Measurements from ENCODE around the gene FHIT. TPM values are rescaled to one million over a fixed set of nuclear protein-coding genes. Genes with fewer than 3 reads are reported as not detected.

Gene FHIT
- total RNA-seq, 1 experiment from 2014 or later, result 3.6 TPM

DNA sequence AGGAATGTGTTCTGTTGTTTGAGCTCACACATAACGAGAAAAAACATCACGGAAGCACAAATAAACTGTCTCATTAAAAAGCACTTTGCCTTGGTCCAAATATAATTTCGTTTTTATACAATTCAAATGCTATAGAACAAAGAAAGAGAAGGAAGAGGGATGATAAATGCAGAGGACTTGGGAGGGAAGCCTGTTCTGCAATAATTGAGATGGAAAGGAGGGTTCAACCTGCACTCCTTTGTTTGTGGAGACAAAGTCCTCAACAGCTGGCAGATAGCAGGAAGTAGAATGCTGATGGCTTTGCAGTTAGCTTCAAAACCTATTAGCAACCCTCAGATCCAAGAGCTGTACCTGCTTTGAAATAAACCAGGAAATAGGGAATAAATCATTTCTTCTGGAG is 1010.8 kb downstream of the FHIT start:
- Histone ChIP-seq H3K9me3 (ENCODE audit: low read length) (no peaks in the 10 kb centered on the region), H2AFZ (ENCODE audit: low read length) (no peak overlapping the region), H3F3A (ENCODE audit: low read length, unreplicated experiment) (no peaks in the 10 kb centered on the region), H3K9ac (ENCODE audit: low read length) (no peak overlapping the region), H3K9me2 (replicated peaks; ENCODE audit: low read length) (no peaks in the 10 kb centered on the region), H3K79me2 (ENCODE audit: low read length) (no peaks in the 10 kb centered on the region), H3K4me2 (ENCODE audit: low read length) (no peak overlapping the region), H4K20me1 (ENCODE audit: low read length) (no peaks in the 10 kb centered on the region), H3K27me3 (ENCODE audit: low read length) (0 out of 2 replicates have a peak, but pooled peaks cover 6% of the 10 kb centered on the region), H3K4me3 (ENCODE audit: low read length) (no peak overlapping the region), H3K27ac (ENCODE audit: low read length) (no peak overlapping the region), H3K4me1 (ENCODE audit: insufficient read depth, low read length) (no peaks in the 10 kb centered on the region), H3K36me3 (ENCODE audit: low read depth, low read length) (no peaks in the 10 kb centered on the region)
- intact Hi-C loops (cut with micrococcal nuclease), result no loop called here
- no TSS peak for BruUV-seq (replicated peaks)
- ChIA-PET CTCF (no interaction called here), POLR2A (ENCODE audit: unreplicated experiment) (no interaction called here)
- no peak for TF ChIP-seq EZH2phosphoT487 (IDR thresholded peaks at IDR 0.05; ENCODE audit: borderline replicate concordance, low read length)
- TF ChIP-seq CTCF (conservative IDR thresholded peaks at IDR 0.05; ENCODE audit: low read depth, low read length), result no peak
- TF ChIP-seq EZH2 (IDR thresholded peaks at IDR 0.05; ENCODE audit: low read length, unreplicated experiment), result no peak
- ATAC-seq (no peak), DNase-seq (no peak)

DNA sequence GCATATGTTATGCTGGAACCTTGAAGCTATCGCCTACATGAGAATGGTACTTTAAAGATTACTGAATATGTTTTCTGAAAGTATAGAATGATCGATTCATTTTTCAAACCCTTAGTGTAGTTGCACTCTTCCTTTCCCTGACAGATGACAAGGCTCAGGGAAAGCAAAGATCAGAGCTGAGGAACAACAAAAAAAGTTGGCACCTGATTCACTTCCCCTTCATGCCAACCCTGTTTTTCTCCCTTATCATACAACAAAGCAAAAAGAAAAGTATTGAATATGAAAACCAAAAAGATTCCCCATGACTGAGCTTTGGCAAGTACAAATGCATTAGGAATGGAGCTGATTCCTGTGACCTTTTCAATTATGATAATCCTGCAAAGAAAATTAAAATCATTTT is 1012.7 kb downstream of the FHIT start:
- no peaks in the 10 kb centered on the region for H3F3A ChIP-seq (ENCODE audit: low read length, unreplicated experiment)
- BruUV-seq (replicated peaks), result no TSS peak
- H3K27me3 ChIP-seq (ENCODE audit: low read length), result 0 out of 2 replicates have a peak, but pooled peaks cover 6% of the 10 kb centered on the region
- no peaks in the 10 kb centered on the region for H3K36me3 ChIP-seq (ENCODE audit: low read depth, low read length)
- H3K4me1 ChIP-seq (ENCODE audit: insufficient read depth, low read length), result no peaks in the 10 kb centered on the region
- H4K20me1 ChIP-seq (ENCODE audit: low read length), result no peaks in the 10 kb centered on the region
- H3K4me3 ChIP-seq (ENCODE audit: low read length), result no peak overlapping the region
- CTCF ChIA-PET, result no interaction called here
- no peaks in the 10 kb centered on the region for H3K9me3 ChIP-seq (ENCODE audit: low read length)
- DNase-seq (no peak), ATAC-seq (no peak)
- H3K4me2 ChIP-seq (ENCODE audit: low read length), result no peak overlapping the region
- POLR2A ChIA-PET (ENCODE audit: unreplicated experiment), result no interaction called here
- no peaks in the 10 kb centered on the region for H3K9me2 ChIP-seq (replicated peaks; ENCODE audit: low read length)
- TF ChIP-seq EZH2phosphoT487 (IDR thresholded peaks at IDR 0.05; ENCODE audit: borderline replicate concordance, low read length), result no peak
- no peak for TF ChIP-seq CTCF (conservative IDR thresholded peaks at IDR 0.05; ENCODE audit: low read depth, low read length)
- no peak for TF ChIP-seq EZH2 (IDR thresholded peaks at IDR 0.05; ENCODE audit: low read length, unreplicated experiment)
- H2AFZ ChIP-seq (ENCODE audit: low read length), result no peak overlapping the region
- H3K9ac ChIP-seq (ENCODE audit: low read length), result no peak overlapping the region
- intact Hi-C loops (cut with micrococcal nuclease), result no loop called here
- H3K27ac ChIP-seq (ENCODE audit: low read length), result no peak overlapping the region
- H3K79me2 ChIP-seq (ENCODE audit: low read length), result no peaks in the 10 kb centered on the region

DNA sequence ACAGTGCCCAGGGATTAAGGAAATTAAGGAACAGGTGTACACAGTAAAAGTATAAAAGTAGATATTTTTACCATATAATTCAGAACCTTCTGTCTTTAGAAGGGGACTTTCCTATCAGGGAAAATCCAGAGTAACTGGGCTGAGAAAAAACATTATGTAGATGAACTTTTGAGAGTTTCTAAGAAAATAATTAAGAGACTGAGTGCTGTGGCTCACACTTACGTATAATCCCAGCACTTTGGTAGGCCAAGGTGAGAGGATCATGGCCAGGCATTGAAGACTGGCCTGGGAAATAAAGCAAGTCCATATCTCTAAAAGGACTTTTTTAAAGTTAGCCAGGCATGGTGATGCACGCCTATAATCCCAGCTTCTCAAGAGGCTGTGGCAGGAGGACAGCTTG is 1021.8 kb downstream of the FHIT start:
- H2AFZ ChIP-seq (ENCODE audit: low read length), result no peak overlapping the region
- TF ChIP-seq EZH2phosphoT487 (IDR thresholded peaks at IDR 0.05; ENCODE audit: borderline replicate concordance, low read length), result no peak
- TF ChIP-seq EZH2 (IDR thresholded peaks at IDR 0.05; ENCODE audit: low read length, unreplicated experiment), result no peak
- TF ChIP-seq CTCF (conservative IDR thresholded peaks at IDR 0.05; ENCODE audit: low read depth, low read length), result no peak
- H3K36me3 ChIP-seq (ENCODE audit: low read depth, low read length), result no peaks in the 10 kb centered on the region
- H3F3A ChIP-seq (ENCODE audit: low read length, unreplicated experiment), result no peaks in the 10 kb centered on the region
- H3K9ac ChIP-seq (ENCODE audit: low read length), result no peak overlapping the region
- no peak overlapping the region for H3K4me2 ChIP-seq (ENCODE audit: low read length)
- H3K27ac ChIP-seq (ENCODE audit: low read length), result no peak overlapping the region
- H3K27me3 ChIP-seq (ENCODE audit: low read length), result no peaks in the 10 kb centered on the region
- DNase-seq, result no peak
- no peaks in the 10 kb centered on the region for H3K9me3 ChIP-seq (ENCODE audit: low read length)
- H3K9me2 ChIP-seq (replicated peaks; ENCODE audit: low read length), result no peaks in the 10 kb centered on the region
- CTCF ChIA-PET, result no interaction called here
- no peaks in the 10 kb centered on the region for H3K4me1 ChIP-seq (ENCODE audit: insufficient read depth, low read length)
- ATAC-seq, result no peak
- no peaks in the 10 kb centered on the region for H3K79me2 ChIP-seq (ENCODE audit: low read length)
- POLR2A ChIA-PET (ENCODE audit: unreplicated experiment), result no interaction called here
- intact Hi-C loops (cut with micrococcal nuclease), result no loop called here
- H3K4me3 ChIP-seq (ENCODE audit: low read length), result no peak overlapping the region
- BruUV-seq (replicated peaks), result no TSS peak
- no peaks in the 10 kb centered on the region for H4K20me1 ChIP-seq (ENCODE audit: low read length)

Data from PC-3 (cell line).